Heart left ventricle (tissue), 13 donors: ENCODE measurements around the gene ARHGAP26.

Experiments used
- POLR2A ChIP-seq, 2 donors: fragments of 450-650 bp; IDR thresholded peaks; one replicate each; pipeline ENCODE4 v1.6.1; 2017; ENCODE audit warnings: antibody characterized with exemption in 2 of 2, mild to moderate bottlenecking in 2 of 2, moderate library complexity in 2 of 2
- TF ChIP-seq, protein P1 (sequence below), 12 donors: fragments of 200-600 bp; sonication (generic) in 4 of 12; IDR thresholded peaks; one replicate each; pipeline versions ENCODE4 v1.5.0 to v1.8.0; 2018 to 2022; ENCODE audit warnings: antibody characterized with exemption in 12 of 12, mild to moderate bottlenecking in 5 of 12
- donor health status: ischemic (EF 13 %, LVEDD 7.1; RV severe dilation, severe dysfunction).
- donor health status: DM: no; HTN: yes; CAD: no.
- donor health status: DM: no; HTN: no; CAD: no.
- donor health status: ischemic (EF 25% LVEDD 6.9; RV normal size, moderate dysfunction).
- donor health status: ischemic (EF 25% LVEDD 5.7; RV mildly dilated, moderate dysfunction).
- donor health status: ischemic (EF 35%, LVEDD 5.7; RV mildly dilated, moderate dysfunction).
- donor health status: nonischemic (EF 11% LVEDD 7.7; RV severe dilation, severe dysfunction).
- donor health status: DM: yes; HTN: yes; CAD: no.
- donor health status: PGD.
- donor health status: ischemic (EF 29% LVEDD 5.4; RV normal size, mild dysfunction).
- donor health status: nonischemic (EF 23%, LVEDD 6.1; RV moderate dilation, normal function).

DNA sequence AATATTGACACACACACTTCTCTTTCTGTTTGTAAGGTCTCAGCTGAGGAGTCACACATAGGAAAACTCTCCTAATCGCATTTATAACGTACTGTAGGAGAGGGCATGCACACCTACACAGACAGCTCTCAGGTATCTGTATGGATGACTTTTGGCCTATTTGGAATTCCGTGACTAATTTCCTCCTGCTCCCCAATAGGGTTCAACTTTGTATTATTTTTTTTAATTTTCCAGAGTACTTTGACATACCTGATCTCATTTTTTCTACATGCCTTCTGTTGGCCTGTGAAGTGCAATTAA, 195.9 kb downstream of the ARHGAP26 start:
- TF ChIP-seq POLR2A (IDR thresholded peaks at IDR 0.05), result no peak
- TF ChIP-seq, protein P1, sequence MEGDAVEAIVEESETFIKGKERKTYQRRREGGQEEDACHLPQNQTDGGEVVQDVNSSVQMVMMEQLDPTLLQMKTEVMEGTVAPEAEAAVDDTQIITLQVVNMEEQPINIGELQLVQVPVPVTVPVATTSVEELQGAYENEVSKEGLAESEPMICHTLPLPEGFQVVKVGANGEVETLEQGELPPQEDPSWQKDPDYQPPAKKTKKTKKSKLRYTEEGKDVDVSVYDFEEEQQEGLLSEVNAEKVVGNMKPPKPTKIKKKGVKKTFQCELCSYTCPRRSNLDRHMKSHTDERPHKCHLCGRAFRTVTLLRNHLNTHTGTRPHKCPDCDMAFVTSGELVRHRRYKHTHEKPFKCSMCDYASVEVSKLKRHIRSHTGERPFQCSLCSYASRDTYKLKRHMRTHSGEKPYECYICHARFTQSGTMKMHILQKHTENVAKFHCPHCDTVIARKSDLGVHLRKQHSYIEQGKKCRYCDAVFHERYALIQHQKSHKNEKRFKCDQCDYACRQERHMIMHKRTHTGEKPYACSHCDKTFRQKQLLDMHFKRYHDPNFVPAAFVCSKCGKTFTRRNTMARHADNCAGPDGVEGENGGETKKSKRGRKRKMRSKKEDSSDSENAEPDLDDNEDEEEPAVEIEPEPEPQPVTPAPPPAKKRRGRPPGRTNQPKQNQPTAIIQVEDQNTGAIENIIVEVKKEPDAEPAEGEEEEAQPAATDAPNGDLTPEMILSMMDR (IDR thresholded peaks at IDR 0.05), result no peak
